ENCODE measurements around the gene GSPT1.

- TF ChIP-seq EZH2 (IDR thresholded peaks at IDR 0.05) (no peak), CTCF (IDR thresholded peaks at IDR 0.05) (no peak), EZH2phosphoT487 (IDR thresholded peaks at IDR 0.05) (no peak)
Measured at GRCh38 chr16:11843206-11843605, 72.5 kb downstream of the GSPT1 start.

All from neural progenitor cell (in vitro differentiated cells).